Measurements from ENCODE around the gene KCNJ1. TPM values are rescaled to one million over a fixed set of nuclear protein-coding genes. Genes with fewer than 3 reads are reported as not detected.

Gene KCNJ1
- total and polyA plus RNA-seq, 2 of the 8 experiments (the other 6 are each of a cell fraction or from before 2014, with no cell fraction given) = 0.17 to 0.23 TPM

GRCh38 chr11:128891913-128892398, 24.9 kb upstream of the KCNJ1 start:
- Histone ChIP-seq H4K8ac (ENCODE audit: extremely low read depth, insufficient read depth, low read length) (no peak overlapping the region), H2BK120ac (replicated peaks; ENCODE audit: low read depth, low read length) (no peak overlapping the region), H3K4ac (replicated peaks; ENCODE audit: insufficient read length, low read depth, low read length) (no peak overlapping the region), H3K14ac (ENCODE audit: insufficient read length) (no peak overlapping the region), H2BK12ac (ENCODE audit: low read depth, low read length) (no peak overlapping the region), H2BK15ac (ENCODE audit: low read length) (no peak overlapping the region), H4K91ac (replicated peaks; ENCODE audit: insufficient read length, low read length) (no peak overlapping the region), H3K36me3 (ENCODE audit: control insufficient read depth in 2 of 4, insufficient read depth in 4 of 4, low read length in 3 of 4) (no peaks in the 10 kb centered on the region), H3K4me1 (replicated peaks in 1 of 4; ENCODE audit: control insufficient read depth in 3 of 4, insufficient read depth in 4 of 4, low read length in 3 of 4) (peaks cover 4 to 15% (median 11%) of the 10 kb centered on the region in 4 experiments; a peak in 6 of 7 replicates), H2BK20ac (ENCODE audit: low read length) (no peak overlapping the region), H3K23me2 (ENCODE audit: low read depth, low read length) (peaks cover 7% of the 10 kb centered on the region), H3K27me3 (replicated peaks in 1 of 4; ENCODE audit: control insufficient read depth in 3 of 4, extremely low read depth in 1 of 4, insufficient read depth in 3 of 4, low read length in 3 of 4) (peaks cover 35 to 80% (median 75%) of the 10 kb centered on the region in 4 experiments), H3K56ac (replicated peaks; ENCODE audit: insufficient read length, low read depth, low read length) (no peak overlapping the region), H2AFZ (ENCODE audit: low read length) (no peak overlapping the region), H4K5ac (ENCODE audit: insufficient read length, low read depth, low read length) (no peak overlapping the region), H3K23ac (ENCODE audit: insufficient read length) (no peak overlapping the region), H3K79me1 (ENCODE audit: low read depth, low read length) (no peaks in the 10 kb centered on the region), H4K20me1 (replicated peaks in 1 of 2; ENCODE audit: control insufficient read depth in 1 of 2, insufficient read depth in 2 of 2, low read length in 2 of 2) (peaks cover 0 to 3% of the 10 kb centered on the region in 2 experiments), H3K27ac (ENCODE audit: low read depth, low read length) (no peak overlapping the region), H2BK5ac (ENCODE audit: low read depth, low read length) (no peak overlapping the region), H3K4me3 (ENCODE audit: extremely low read depth in 1 of 4, insufficient read depth in 2 of 4, low read depth in 3 of 4, low read length in 4 of 4) (peak overlapping the region in 3 of 4 experiments; percentile 9 to 67 (median 29); a peak in 5 of 8 replicates), H2AK5ac (ENCODE audit: low read depth, low read length) (no peak overlapping the region), H3K18ac (ENCODE audit: extremely low read depth, low read length) (no peak overlapping the region), H3K9ac (replicated peaks in 1 of 4; ENCODE audit: extremely low read depth in 1 of 4, low read depth in 3 of 4, low read length in 3 of 4) (no peak overlapping the region), H3K9me3 (ENCODE audit: insufficient read depth in 2 of 2, low read depth in 1 of 2, low read length in 1 of 2) (no peaks in the 10 kb centered on the region), H3K79me2 (ENCODE audit: control insufficient read depth in 1 of 2, insufficient read depth in 2 of 2, low read length in 2 of 2) (no peaks in the 10 kb centered on the region), H3K4me2 (ENCODE audit: insufficient read depth in 1 of 2, low read depth in 2 of 2, low read length in 2 of 2) (peak overlapping the region; percentile 73 to 86)
- WGBS, 2 experiments (ENCODE audit: extremely low coverage in 1 of 2, insufficient coverage in 1 of 2, insufficient read length in 1 of 2, insufficient replicate concordance in 2 of 2, low coverage in 1 of 2, low lambda C conversion rate in 2 of 2, missing lambda C conversion rate in 1 of 2) = 19% methylated on average over 6 of the region's 6 CpGs; no CpG with 5 or more reads in 1 of the 2 experiments
- DNase-seq (ENCODE audit: low read depth in 1 of 2, low spot score in 2 of 2) (no peak), FAIRE-seq (no peak)
- CTCF ChIA-PET (ENCODE audit: partially characterized antibody) = interaction anchor here (0.8 to 13.1 kb wide), 10 partner anchors 8 to 484 kb away, joined by 3 to 473 read pairs (median 9); partner anchors contain the start of genes BARX2 and TP53AIP1
- TF ChIP-seq EZH2 (IDR thresholded peaks at IDR 0.05; ENCODE audit: low read depth, low read length, severe bottlenecking) = peak; percentile 32
- no peak for TF ChIP-seq SIX5 (IDR thresholded peaks at IDR 0.05; ENCODE audit: low read depth, low read length)
- POLR2A ChIA-PET (ENCODE audit: partially characterized antibody) = interaction anchor here (1.1 to 2.6 kb wide), 4 partner anchors 10 to 44 kb away, joined by 3 to 19 read pairs (median 10); no protein-coding TSS in a partner anchor

Data from H1 (cell line).